K562 (cell line): ENCODE results near the gene DENND6A. TPM values are rescaled to one million over a fixed set of nuclear protein-coding genes. Genes with fewer than 3 reads are reported as not detected.

ENCODE experiments used
- ATAC-seq: fragments of 200-7000 bp; cut with Tn5 transposase; 3 replicates; pipeline ENCODE4 v1.9.1; 2020; ENCODE audit warnings: moderate library complexity
- BruUV-seq: library from RNA; stranded (reverse); fragments of 400-500 nt; replicated peaks from 2 replicates; lab custom pipeline; 2021; lab: Mats Ljungman, UMichigan
- CTCF ChIA-PET: fragments of 300-600 bp; formaldehyde crosslinking; extraction: SDS; loops from one replicate; lab custom pipeline; 2021; ENCODE audit warnings: low intra/inter-chr PET ratio; lab: Yijun Ruan, JAX
- POLR2A ChIA-PET: fragments of 300-600, 350-650 bp; sonication (Branson Sonifier 250); formaldehyde crosslinking; extraction: SDS; loops from one replicate; lab custom pipeline; 2021; ENCODE audit warnings: antibody characterized with exemption, inconsistent platforms; lab: Yijun Ruan, JAX
- DNase-seq, 4 experiments: peaks; one replicate each; pipeline versions ENCODE4 v3.0.0 to v3.0.0-alpha.2; 2011 to 2018; ENCODE audit warnings: low spot score in 3 of 4, mixed read lengths in 3 of 4; ENCODE audit errors: extremely low read depth in 1 of 4
- FAIRE-seq: peaks from 2 replicates; lab custom pipeline; 2011; peaks lifted over from hg19 to GRCh38; lab: Jason Lieb, UNC
- H2AFZ ChIP-seq: 2 replicates; pipeline ENCODE4 v1.6.0; 2011; ENCODE audit warnings: low read depth, low read length, control low read depth, inconsistent platforms
- H3K27ac ChIP-seq: fragments of 200-600 bp; 3 replicates; pipeline ENCODE4 v1.8.0; 2011; ENCODE audit warnings: low read depth, mild to moderate bottlenecking, control low read depth, inconsistent platforms, low read length, moderate library complexity, mixed read lengths; ENCODE audit errors: extremely low read depth
- H3K27me3 ChIP-seq, 2 experiments: fragments of 300-600 bp in 1 of 2; 2 replicates in 1 of 2; 3 replicates in 1 of 2; pipeline versions ENCODE4 v1.6.0 to v1.8.0; 2011; ENCODE audit warnings: inconsistent platforms in 2 of 2, low read length in 2 of 2, mild to moderate bottlenecking in 1 of 2, mixed read lengths in 1 of 2, moderate library complexity in 1 of 2; ENCODE audit not compliant: control insufficient read depth in 2 of 2, insufficient read depth in 2 of 2
- H3K36me3 ChIP-seq: fragments of 300-600 bp; 3 replicates; pipeline ENCODE4 v1.8.0; 2011; ENCODE audit warnings: mild to moderate bottlenecking, low read length, inconsistent platforms; ENCODE audit not compliant: control insufficient read depth, insufficient read depth
- H3K4me1 ChIP-seq, 2 experiments: fragments of 200-600 bp in 1 of 2; replicated peaks in 1 of 2; 2 replicates in 1 of 2; 3 replicates in 1 of 2; pipeline versions ENCODE4 v1.5.1 to v1.8.0; 2011; ENCODE audit warnings: inconsistent platforms in 2 of 2, low read length in 2 of 2, mild to moderate bottlenecking in 1 of 2, mixed read lengths in 1 of 2, moderate library complexity in 1 of 2; ENCODE audit not compliant: control insufficient read depth in 2 of 2, insufficient read depth in 2 of 2
- H3K4me2 ChIP-seq: 2 replicates; pipeline ENCODE4 v1.6.1; 2011; ENCODE audit warnings: low read length, control low read depth, inconsistent platforms, mixed read lengths; ENCODE audit not compliant: insufficient read depth
- H3K4me3 ChIP-seq: fragments of 200-600 bp; sonication (generic), shearing (Covaris generic); 2 replicates; pipeline ENCODE4 v1.5.1; 2016; ENCODE audit warnings: control low read depth, inconsistent platforms
- H3K79me2 ChIP-seq: fragments of 200-600 bp; 3 replicates; pipeline ENCODE4 v1.8.0; 2011; ENCODE audit warnings: low read length, inconsistent platforms; ENCODE audit not compliant: control insufficient read depth, insufficient read depth
- H3K9ac ChIP-seq, 2 experiments: 2 replicates each; pipeline versions ENCODE4 v1.6.0 to v1.6.1; 2011; ENCODE audit warnings: low read depth in 2 of 2, low read length in 2 of 2, control low read depth in 1 of 2, inconsistent platforms in 1 of 2, mild to moderate bottlenecking in 1 of 2, mixed read lengths in 1 of 2; ENCODE audit not compliant: insufficient read depth in 1 of 2
- H3K9me1 ChIP-seq: one replicate; pipeline ENCODE4 v1.6.0; 2011; ENCODE audit warnings: inconsistent platforms, mild to moderate bottlenecking, low read length, moderate library complexity; ENCODE audit not compliant: control insufficient read depth, insufficient read depth
- H3K9me3 ChIP-seq: replicated peaks from 2 replicates; pipeline ENCODE4 v1.5.1; 2011; ENCODE audit warnings: low read depth, low read length, inconsistent platforms; ENCODE audit not compliant: control insufficient read depth, insufficient read depth
- H4K20me1 ChIP-seq: replicated peaks from 2 replicates; pipeline ENCODE4 v1.6.1; 2011; ENCODE audit warnings: low read length, inconsistent platforms, mixed read lengths; ENCODE audit not compliant: control insufficient read depth, insufficient read depth
- E4F1 ChIP-seq: fragments of 250-450 bp; sonication (Bioruptor Pico); IDR thresholded peaks from 2 replicates; pipeline ENCODE4 v1.5.0; 2021; ENCODE audit warnings: mild to moderate bottlenecking, borderline replicate concordance
- HOXB6 ChIP-seq: fragments of 250-450 bp; sonication (Bioruptor Pico); IDR thresholded peaks from 2 replicates; pipeline ENCODE4 v1.5.1; 2022; ENCODE audit warnings: mild to moderate bottlenecking, borderline replicate concordance
- PHF21A ChIP-seq: fragments of 450-650 bp; IDR thresholded peaks from 2 replicates; pipeline ENCODE4 v1.6.1; 2017; ENCODE audit warnings: low read depth, borderline replicate concordance
- WGBS: fragments of 100-300 bp; shearing (Covaris generic); methylation state at CpG from one replicate; pipeline ENCODE4 v1.1.6; 2016; ENCODE audit warnings: low coverage, mixed read lengths; ENCODE audit not compliant: insufficient coverage; ENCODE audit errors: missing lambda C conversion rate; 5-methylcytosine and 5-hydroxymethylcytosine counted together
- in situ Hi-C: fragments of 300-500 bp; cut with MboI; formaldehyde crosslinking; loops from 4 replicates; pipeline ENCODE4 v1.15.0; 2018; ENCODE audit warnings: inconsistent platforms, mixed read lengths
- intact Hi-C: fragments of 100-400 bp; cut with micrococcal nuclease; formaldehyde crosslinking; loops from 2 replicates; pipeline ENCODE4 v1.14.2; 2022
- polyA plus RNA-seq, 8 experiments: library from polyadenylated mRNA; depleted of rRNA in 4 of 8; stranded (reverse) in 5 of 8; unstranded in 3 of 8; fragments of >200 nt; fragmentation: Nextera tagmentation in 2 of 8; fragmentation: Illumina TruSeq in 1 of 8; extraction: Ambion mirVana in 2 of 8; extraction: Trizol in 1 of 8; gene quantifications; 2 replicates each; pipeline versions ENCODE4 v1.2.1 to v1.2.3, GENCODE V29; 2011 to 2014; ENCODE audit warnings: inconsistent platforms in 1 of 8, missing spikeins in 1 of 8
- total RNA-seq, 7 experiments: library from RNA; depleted of rRNA in 6 of 7; stranded (reverse); fragments of >200 nt in 6 of 7; fragmentation: Illumina TruSeq in 2 of 7; extraction: Trizol in 2 of 7; gene quantifications; 2 replicates each; pipeline versions ENCODE4 v1.2.1 to v1.2.3, GENCODE V29; 2011 to 2021; ENCODE audit warnings: low replicate concordance in 1 of 7

The DENND6A gene
- total and polyA plus RNA-seq, 9 of the 15 experiments (the other 6 are each of a cell fraction or from before 2014, with no cell fraction given) = 1.5 to 12.7 (median 7.1) TPM

GRCh38 chr3:57659004-57659673, 33.7 kb downstream of the DENND6A start:
- ChIA-PET POLR2A (no interaction called here), CTCF (no interaction called here)
- DNase-seq = no peak
- H3K27me3 ChIP-seq = no peaks in the 10 kb centered on the region
- in situ Hi-C loops (no loop called here), intact Hi-C loops (no loop called here)
- H3K4me3 ChIP-seq = no peak overlapping the region
- WGBS = 80% methylated on average over 1 of the region's 1 CpG
- no peak overlapping the region for H3K4me2 ChIP-seq
- H3K4me1 ChIP-seq = no peaks in the 10 kb centered on the region
- H3K36me3 ChIP-seq = peaks cover 17% of the 10 kb centered on the region
- no peak overlapping the region for H3K9ac ChIP-seq
- no peaks in the 10 kb centered on the region for H3K9me1 ChIP-seq
- no peak overlapping the region for H2AFZ ChIP-seq
- TF ChIP-seq PHF21A (no peak), E4F1 (CRISPR knock-in tag) (no peak), HOXB6 (no peak)
- H3K27ac ChIP-seq = no peak overlapping the region
- H3K9me3 ChIP-seq = no peaks in the 10 kb centered on the region
- no peaks in the 10 kb centered on the region for H3K79me2 ChIP-seq
- no TSS peak for BruUV-seq
- no peak for ATAC-seq
- no peaks in the 10 kb centered on the region for H4K20me1 ChIP-seq
- no peak for FAIRE-seq
